Measurements from ENCODE around the gene UNC13B.
A peak's percentile ranks its signal among the peaks of the same experiment; 100 is the strongest.
"Not testable (repeated sequence)": the region's sequence is repeated elsewhere in the genome, so short reads cannot be mapped to it uniquely, and the experiment has no call there.

UNC13B gene

GRCh38 chr9:35161713-35162604 is at the start of gene UNC13B:
UNC13B (plus strand) TSS chr9:35162009; CDS start chr9:35162284, 275 bp downstream.
- no peaks in the 10 kb centered on the region for H3K36me3 Mint-ChIP-seq
- H3K9me3 Mint-ChIP-seq = no peaks in the 10 kb centered on the region
- peak within 1 kb of the TSS; percentile 81 for H3K4me3 Mint-ChIP-seq
- H3K27ac Mint-ChIP-seq = no peak within 1 kb of the TSS
- peak; percentile 93 for ATAC-seq
- no peaks in the 10 kb centered on the region for H3K27me3 Mint-ChIP-seq
- peaks cover 19% of the 10 kb centered on the region for H3K4me1 Mint-ChIP-seq

GRCh38 chr9:35112257-35113020 is 49.4 kb upstream of the UNC13B start:
- Mint-ChIP-seq H3K27me3 (no peaks in the 10 kb centered on the region), H3K9me3 (no peaks in the 10 kb centered on the region), H3K27ac (peak overlapping the region; percentile 88), H3K4me3 (peak overlapping the region; percentile 76), H3K36me3 (no peaks in the 10 kb centered on the region), H3K4me1 (peaks cover 64% of the 10 kb centered on the region)
- no peak for ATAC-seq

DNA sequence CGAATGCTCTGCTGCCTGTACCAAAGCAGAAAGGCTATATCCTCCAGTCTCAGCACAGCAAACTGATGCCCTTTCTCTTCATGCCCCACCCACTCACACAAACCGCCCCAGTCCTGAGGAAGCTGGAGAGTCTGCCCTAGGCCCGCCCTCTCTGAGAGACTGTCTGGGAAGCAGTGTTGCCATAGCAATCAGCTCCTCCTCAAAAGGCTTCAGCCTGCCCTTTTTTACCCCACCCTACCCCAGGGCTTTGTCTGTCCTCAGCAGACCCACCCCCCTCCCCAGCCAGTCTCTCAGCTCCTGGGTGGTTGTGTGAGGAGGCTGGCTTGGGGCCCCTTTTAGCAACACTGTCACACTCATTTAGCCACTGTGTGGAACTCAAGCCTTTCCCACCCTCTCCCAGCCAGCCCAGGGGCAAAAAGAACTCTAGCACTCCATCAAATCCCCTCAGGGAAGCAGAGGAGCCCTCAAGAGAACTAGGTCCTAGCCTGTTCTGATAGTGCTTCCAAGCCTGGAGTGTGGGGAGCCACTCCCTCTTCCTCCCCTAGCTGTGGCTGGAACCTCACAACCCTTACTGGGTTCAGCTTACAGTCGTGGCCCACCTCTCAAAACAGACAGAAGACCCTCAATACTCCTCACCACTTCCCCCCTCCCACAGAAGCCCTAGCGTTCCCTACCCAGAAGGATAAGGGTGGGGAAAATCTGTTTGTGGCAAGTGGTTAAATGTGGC is 47.5 kb upstream of the UNC13B start:
- H3K36me3 Mint-ChIP-seq = no peaks in the 10 kb centered on the region
- no peaks in the 10 kb centered on the region for H3K9me3 Mint-ChIP-seq
- peaks cover 64% of the 10 kb centered on the region for H3K4me1 Mint-ChIP-seq
- H3K4me3 Mint-ChIP-seq = peak overlapping the region; percentile 86
- H3K27ac Mint-ChIP-seq = peak overlapping the region; percentile 75
- peak; percentile 13 for ATAC-seq
- no peaks in the 10 kb centered on the region for H3K27me3 Mint-ChIP-seq

GRCh38 chr9:35114840-35115628 is 46.8 kb upstream of the UNC13B start:
- no peaks in the 10 kb centered on the region for H3K36me3 Mint-ChIP-seq
- H3K27ac Mint-ChIP-seq = peak overlapping the region; percentile 75
- peaks cover 56% of the 10 kb centered on the region for H3K4me1 Mint-ChIP-seq
- peak overlapping the region; percentile 86 for H3K4me3 Mint-ChIP-seq
- H3K9me3 Mint-ChIP-seq = no peaks in the 10 kb centered on the region
- no peak for ATAC-seq
- H3K27me3 Mint-ChIP-seq = peaks cover 3% of the 10 kb centered on the region

- peaks cover 48% of the 10 kb centered on the region for H3K4me1 Mint-ChIP-seq
Measured at GRCh38 chr9:35115680-35116538, 45.9 kb upstream of the UNC13B start, which contains the start of gene ATOSB. ATOSB (minus strand) TSS chr9:35115862; CDS start chr9:35108274, 7,588 bp downstream.

GRCh38 chr9:35116539-35116897 is 45.3 kb upstream of the UNC13B start:
- H3K36me3 Mint-ChIP-seq = no peaks in the 10 kb centered on the region
- H3K4me3 Mint-ChIP-seq = peak overlapping the region; percentile 86
- H3K4me1 Mint-ChIP-seq = peaks cover 44% of the 10 kb centered on the region
- no peak for ATAC-seq
- no peaks in the 10 kb centered on the region for H3K9me3 Mint-ChIP-seq
- peaks cover 14% of the 10 kb centered on the region for H3K27me3 Mint-ChIP-seq
- H3K27ac Mint-ChIP-seq = peak overlapping the region; percentile 75

More at GRCh38 chr9:35115680-35116538, 45.9 kb upstream of the UNC13B start, which contains the start of gene ATOSB:
- peaks cover 8% of the 10 kb centered on the region for H3K27me3 Mint-ChIP-seq
- peak within 1 kb of the TSS; percentile 75 for H3K27ac Mint-ChIP-seq
- ATAC-seq = peak; percentile 88
- no peaks in the 10 kb centered on the region for H3K36me3 Mint-ChIP-seq
- H3K9me3 Mint-ChIP-seq = no peaks in the 10 kb centered on the region
- peak within 1 kb of the TSS; percentile 86 for H3K4me3 Mint-ChIP-seq

GRCh38 chr9:35116898-35117551 is 44.8 kb upstream of the UNC13B start:
- peak overlapping the region; percentile 75 for H3K27ac Mint-ChIP-seq
- H3K27me3 Mint-ChIP-seq = peaks cover 17% of the 10 kb centered on the region
- peak overlapping the region; percentile 86 for H3K4me3 Mint-ChIP-seq
- peak; percentile 82 for ATAC-seq
- H3K9me3 Mint-ChIP-seq = no peaks in the 10 kb centered on the region
- H3K36me3 Mint-ChIP-seq = no peaks in the 10 kb centered on the region
- peaks cover 39% of the 10 kb centered on the region for H3K4me1 Mint-ChIP-seq

GRCh38 chr9:35134920-35135319 is 26.9 kb upstream of the UNC13B start:
- H3K9me3 Mint-ChIP-seq = peaks cover 2% of the 10 kb centered on the region
- no peak for ATAC-seq
- H3K4me3 Mint-ChIP-seq = no peak overlapping the region
- no peaks in the 10 kb centered on the region for H3K4me1 Mint-ChIP-seq
- H3K27me3 Mint-ChIP-seq = peaks cover 22% of the 10 kb centered on the region
- H3K27ac Mint-ChIP-seq = no peak overlapping the region
- H3K36me3 Mint-ChIP-seq = no peaks in the 10 kb centered on the region

GRCh38 chr9:35135988-35136387 is 25.8 kb upstream of the UNC13B start:
- Mint-ChIP-seq H3K4me1 (no peaks in the 10 kb centered on the region), H3K4me3 (no peak overlapping the region), H3K9me3 (peaks cover 4% of the 10 kb centered on the region), H3K27me3 (peaks cover 22% of the 10 kb centered on the region), H3K36me3 (no peaks in the 10 kb centered on the region), H3K27ac (no peak overlapping the region)
- ATAC-seq = no peak

- no peak overlapping the region for H3K27ac Mint-ChIP-seq
- H3K9me3 Mint-ChIP-seq = peaks cover 3% of the 10 kb centered on the region
- H3K27me3 Mint-ChIP-seq = peaks cover 22% of the 10 kb centered on the region
- H3K4me1 Mint-ChIP-seq = no peaks in the 10 kb centered on the region
- H3K36me3 Mint-ChIP-seq = no peaks in the 10 kb centered on the region
- no peak overlapping the region for H3K4me3 Mint-ChIP-seq
- no peak for ATAC-seq
Measured at GRCh38 chr9:35136866-35137265, 24.9 kb upstream of the UNC13B start.

DNA sequence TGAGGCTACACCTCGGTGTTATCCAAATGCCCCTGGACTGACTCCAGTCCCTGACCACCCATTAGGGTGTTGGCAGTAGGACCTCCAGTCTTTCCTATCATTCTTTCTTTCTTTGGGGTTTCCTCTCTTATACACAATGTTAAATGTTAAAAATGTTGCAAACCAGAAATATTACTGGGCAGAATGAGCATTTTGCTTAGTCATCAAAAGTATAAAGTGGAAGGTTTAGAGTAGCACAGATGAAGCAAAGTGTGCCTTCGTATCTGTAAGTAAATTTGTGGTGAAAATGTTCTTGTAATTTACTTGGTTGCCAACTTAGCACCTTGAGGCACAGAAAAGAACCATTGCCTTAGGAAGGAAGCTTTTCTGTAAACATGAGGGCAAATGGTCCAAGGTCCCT is 21.7 kb upstream of the UNC13B start:
- no peak overlapping the region for H3K27ac Mint-ChIP-seq
- no peak for ATAC-seq
- no peaks in the 10 kb centered on the region for H3K4me1 Mint-ChIP-seq
- no peaks in the 10 kb centered on the region for H3K36me3 Mint-ChIP-seq
- H3K9me3 Mint-ChIP-seq = peaks cover 6% of the 10 kb centered on the region
- no peak overlapping the region for H3K4me3 Mint-ChIP-seq
- H3K27me3 Mint-ChIP-seq = peaks cover 16% of the 10 kb centered on the region

GRCh38 chr9:35142037-35142436 is 19.8 kb upstream of the UNC13B start:
- Mint-ChIP-seq H3K4me3 (no peak overlapping the region), H3K36me3 (no peaks in the 10 kb centered on the region), H3K27ac (no peak overlapping the region), H3K27me3 (peaks cover 8% of the 10 kb centered on the region), H3K4me1 (no peaks in the 10 kb centered on the region), H3K9me3 (peaks cover 6% of the 10 kb centered on the region)
- no peak for ATAC-seq

DNA sequence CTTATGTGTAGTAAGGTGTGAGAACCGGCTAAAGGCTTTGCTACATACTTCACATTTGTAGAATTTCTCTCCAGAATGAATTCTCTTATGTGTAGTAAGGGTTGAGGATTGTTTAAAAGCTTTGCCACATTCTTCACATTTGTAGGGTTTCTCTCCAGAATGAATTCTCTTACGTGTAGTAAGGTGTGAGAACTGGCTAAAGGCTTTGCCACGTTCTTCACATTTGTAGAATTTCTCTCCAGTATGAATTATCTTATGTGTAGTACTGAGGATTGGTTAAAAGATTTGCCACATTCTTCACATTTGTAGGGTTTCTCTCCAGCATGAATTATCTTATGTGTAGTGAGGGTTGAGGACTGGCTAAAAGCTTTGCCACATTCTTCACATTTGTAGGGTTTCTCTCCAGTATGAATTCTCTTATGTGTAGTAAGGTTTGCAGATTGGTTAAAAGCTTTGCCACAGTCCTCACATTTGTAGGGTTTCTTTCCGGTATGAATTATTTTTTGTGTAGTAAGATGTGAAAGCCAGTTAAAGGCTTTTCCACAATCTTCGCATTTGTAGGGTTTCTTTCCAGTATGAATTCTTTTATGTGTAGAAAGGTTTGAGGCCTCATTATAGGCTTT is 13.8 kb upstream of the UNC13B start:
- ATAC-seq, H3K27me3 Mint-ChIP-seq: not testable (repeated sequence)

More for the DNA sequence above, 13.8 kb upstream of the UNC13B start:
- H3K36me3 Mint-ChIP-seq = peaks cover 11% of the 10 kb centered on the region
- not testable (repeated sequence) for H3K4me1 Mint-ChIP-seq, H3K27ac Mint-ChIP-seq, H3K4me3 Mint-ChIP-seq
- peaks cover 26% of the 10 kb centered on the region for H3K9me3 Mint-ChIP-seq

Data from stimulated activated memory B cell treated with anti-CD40 and anti-IgM and Interleukin-4, amounts not matched to agents 10 μg/mL and 1 μg/mL and 100 μg/mL, for 72 hours (primary cell).